Liver (tissue), 3 donors: ENCODE results near the gene CALHM3.
"Not testable (repeated sequence)": the region's sequence is repeated elsewhere in the genome, so short reads cannot be mapped to it uniquely, and the experiment has no call there.

Experiments
- EGR1 ChIP-seq, 2 donors: IDR thresholded peaks; 2 replicates each; pipeline ENCODE4 v1.6.1; 2016 to 2018; ENCODE audit warnings: antibody characterized with exemption in 2 of 2, low read depth in 2 of 2
- RAD21 ChIP-seq, 2 donors: IDR thresholded peaks; 2 replicates each; pipeline ENCODE4 v1.6.1; 2016; ENCODE audit warnings: antibody characterized with exemption in 2 of 2, mild to moderate bottlenecking in 2 of 2
- RXRA ChIP-seq, 2 donors: IDR thresholded peaks; 2 replicates each; pipeline ENCODE4 v1.6.1; 2017 to 2018; ENCODE audit warnings: antibody characterized with exemption in 2 of 2, mild to moderate bottlenecking in 1 of 2
- TF ChIP-seq, protein P1 (sequence below): fragments of 150-350 bp; IDR thresholded peaks from 2 replicates; pipeline ENCODE4 v1.5.1; 2017; ENCODE audit warnings: improper control_type of control experiment, low read depth, low read length; ENCODE audit not compliant: missing input control
- TF ChIP-seq, protein P2 (sequence below): IDR thresholded peaks from 2 replicates; pipeline ENCODE4 v1.6.1; 2016; ENCODE audit warnings: antibody characterized with exemption, mild to moderate bottlenecking
- TF ChIP-seq, protein P3 (sequence below): IDR thresholded peaks from 2 replicates; pipeline ENCODE4 v1.6.1; 2016; ENCODE audit warnings: antibody characterized with exemption
- TF ChIP-seq, protein P4 (sequence below): IDR thresholded peaks from 2 replicates; pipeline ENCODE4 v1.6.1; 2016; ENCODE audit warnings: antibody characterized with exemption
- TF ChIP-seq, protein P5 (sequence below): IDR thresholded peaks from 2 replicates; pipeline ENCODE4 v1.6.1; 2016; ENCODE audit warnings: antibody characterized with exemption
- donor health status: healthy.
- donor health status: healthy.

DNA sequence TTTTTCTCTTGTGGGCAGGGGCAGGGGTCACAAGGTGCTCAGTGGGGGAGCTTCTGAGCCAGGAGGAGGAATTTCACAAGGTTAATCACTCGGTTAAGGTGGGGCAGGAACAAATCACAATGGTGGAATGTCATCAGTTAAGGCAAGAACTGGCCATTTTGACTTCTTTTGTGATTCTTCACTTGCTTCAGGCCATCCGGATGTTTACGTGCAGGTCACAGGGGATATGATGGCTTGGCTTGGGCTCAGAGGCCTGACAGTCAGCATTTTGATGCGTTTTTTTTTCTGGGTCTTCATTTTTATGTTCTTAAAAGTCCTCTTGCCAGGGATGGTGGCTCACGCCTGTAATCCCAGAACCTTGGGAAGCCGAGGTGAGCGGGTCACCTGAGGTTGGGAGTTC is 43.0 kb upstream of the CALHM3 start:
- TF ChIP-seq, protein P1, sequence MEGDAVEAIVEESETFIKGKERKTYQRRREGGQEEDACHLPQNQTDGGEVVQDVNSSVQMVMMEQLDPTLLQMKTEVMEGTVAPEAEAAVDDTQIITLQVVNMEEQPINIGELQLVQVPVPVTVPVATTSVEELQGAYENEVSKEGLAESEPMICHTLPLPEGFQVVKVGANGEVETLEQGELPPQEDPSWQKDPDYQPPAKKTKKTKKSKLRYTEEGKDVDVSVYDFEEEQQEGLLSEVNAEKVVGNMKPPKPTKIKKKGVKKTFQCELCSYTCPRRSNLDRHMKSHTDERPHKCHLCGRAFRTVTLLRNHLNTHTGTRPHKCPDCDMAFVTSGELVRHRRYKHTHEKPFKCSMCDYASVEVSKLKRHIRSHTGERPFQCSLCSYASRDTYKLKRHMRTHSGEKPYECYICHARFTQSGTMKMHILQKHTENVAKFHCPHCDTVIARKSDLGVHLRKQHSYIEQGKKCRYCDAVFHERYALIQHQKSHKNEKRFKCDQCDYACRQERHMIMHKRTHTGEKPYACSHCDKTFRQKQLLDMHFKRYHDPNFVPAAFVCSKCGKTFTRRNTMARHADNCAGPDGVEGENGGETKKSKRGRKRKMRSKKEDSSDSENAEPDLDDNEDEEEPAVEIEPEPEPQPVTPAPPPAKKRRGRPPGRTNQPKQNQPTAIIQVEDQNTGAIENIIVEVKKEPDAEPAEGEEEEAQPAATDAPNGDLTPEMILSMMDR = not testable (repeated sequence)
- TF ChIP-seq, protein P2, sequence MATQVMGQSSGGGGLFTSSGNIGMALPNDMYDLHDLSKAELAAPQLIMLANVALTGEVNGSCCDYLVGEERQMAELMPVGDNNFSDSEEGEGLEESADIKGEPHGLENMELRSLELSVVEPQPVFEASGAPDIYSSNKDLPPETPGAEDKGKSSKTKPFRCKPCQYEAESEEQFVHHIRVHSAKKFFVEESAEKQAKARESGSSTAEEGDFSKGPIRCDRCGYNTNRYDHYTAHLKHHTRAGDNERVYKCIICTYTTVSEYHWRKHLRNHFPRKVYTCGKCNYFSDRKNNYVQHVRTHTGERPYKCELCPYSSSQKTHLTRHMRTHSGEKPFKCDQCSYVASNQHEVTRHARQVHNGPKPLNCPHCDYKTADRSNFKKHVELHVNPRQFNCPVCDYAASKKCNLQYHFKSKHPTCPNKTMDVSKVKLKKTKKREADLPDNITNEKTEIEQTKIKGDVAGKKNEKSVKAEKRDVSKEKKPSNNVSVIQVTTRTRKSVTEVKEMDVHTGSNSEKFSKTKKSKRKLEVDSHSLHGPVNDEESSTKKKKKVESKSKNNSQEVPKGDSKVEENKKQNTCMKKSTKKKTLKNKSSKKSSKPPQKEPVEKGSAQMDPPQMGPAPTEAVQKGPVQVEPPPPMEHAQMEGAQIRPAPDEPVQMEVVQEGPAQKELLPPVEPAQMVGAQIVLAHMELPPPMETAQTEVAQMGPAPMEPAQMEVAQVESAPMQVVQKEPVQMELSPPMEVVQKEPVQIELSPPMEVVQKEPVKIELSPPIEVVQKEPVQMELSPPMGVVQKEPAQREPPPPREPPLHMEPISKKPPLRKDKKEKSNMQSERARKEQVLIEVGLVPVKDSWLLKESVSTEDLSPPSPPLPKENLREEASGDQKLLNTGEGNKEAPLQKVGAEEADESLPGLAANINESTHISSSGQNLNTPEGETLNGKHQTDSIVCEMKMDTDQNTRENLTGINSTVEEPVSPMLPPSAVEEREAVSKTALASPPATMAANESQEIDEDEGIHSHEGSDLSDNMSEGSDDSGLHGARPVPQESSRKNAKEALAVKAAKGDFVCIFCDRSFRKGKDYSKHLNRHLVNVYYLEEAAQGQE = not testable (repeated sequence)
- TF ChIP-seq, protein P3, sequence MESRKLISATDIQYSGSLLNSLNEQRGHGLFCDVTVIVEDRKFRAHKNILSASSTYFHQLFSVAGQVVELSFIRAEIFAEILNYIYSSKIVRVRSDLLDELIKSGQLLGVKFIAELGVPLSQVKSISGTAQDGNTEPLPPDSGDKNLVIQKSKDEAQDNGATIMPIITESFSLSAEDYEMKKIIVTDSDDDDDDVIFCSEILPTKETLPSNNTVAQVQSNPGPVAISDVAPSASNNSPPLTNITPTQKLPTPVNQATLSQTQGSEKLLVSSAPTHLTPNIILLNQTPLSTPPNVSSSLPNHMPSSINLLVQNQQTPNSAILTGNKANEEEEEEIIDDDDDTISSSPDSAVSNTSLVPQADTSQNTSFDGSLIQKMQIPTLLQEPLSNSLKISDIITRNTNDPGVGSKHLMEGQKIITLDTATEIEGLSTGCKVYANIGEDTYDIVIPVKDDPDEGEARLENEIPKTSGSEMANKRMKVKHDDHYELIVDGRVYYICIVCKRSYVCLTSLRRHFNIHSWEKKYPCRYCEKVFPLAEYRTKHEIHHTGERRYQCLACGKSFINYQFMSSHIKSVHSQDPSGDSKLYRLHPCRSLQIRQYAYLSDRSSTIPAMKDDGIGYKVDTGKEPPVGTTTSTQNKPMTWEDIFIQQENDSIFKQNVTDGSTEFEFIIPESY = not testable (repeated sequence)
- TF ChIP-seq EGR1 (IDR thresholded peaks at IDR 0.05; ENCODE audit: low read depth in 2 of 2); RXRA (IDR thresholded peaks at IDR 0.05); RAD21 (IDR thresholded peaks at IDR 0.05): not testable (repeated sequence)
- TF ChIP-seq, protein P4, sequence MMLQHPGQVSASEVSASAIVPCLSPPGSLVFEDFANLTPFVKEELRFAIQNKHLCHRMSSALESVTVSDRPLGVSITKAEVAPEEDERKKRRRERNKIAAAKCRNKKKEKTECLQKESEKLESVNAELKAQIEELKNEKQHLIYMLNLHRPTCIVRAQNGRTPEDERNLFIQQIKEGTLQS = not testable (repeated sequence)
- TF ChIP-seq, protein P5, sequence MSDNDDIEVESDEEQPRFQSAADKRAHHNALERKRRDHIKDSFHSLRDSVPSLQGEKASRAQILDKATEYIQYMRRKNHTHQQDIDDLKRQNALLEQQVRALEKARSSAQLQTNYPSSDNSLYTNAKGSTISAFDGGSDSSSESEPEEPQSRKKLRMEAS = not testable (repeated sequence)
